Fibroblast of skin of left quadriceps (primary cell): ENCODE measurements around the gene RC3H1.
"Not testable (repeated sequence)": the region's sequence is repeated elsewhere in the genome, so short reads cannot be mapped to it uniquely, and the experiment has no call there.

Experiments used
- DNase-seq, 2 experiments: peaks; one replicate each; pipeline ENCODE4 v3.0.0-alpha.2; 2013; ENCODE audit warnings: low read depth in 2 of 2

RC3H1 gene

GRCh38 chr1:173946380-173946921 lies 75.7 kb downstream of the RC3H1 start:
- no peak for DNase-seq

GRCh38 chr1:173937062-173937461 lies 85.1 kb downstream of the RC3H1 start:
- DNase-seq: no peak

GRCh38 chr1:173934440-173934839 lies 87.7 kb downstream of the RC3H1 start:
- no peak for DNase-seq

GRCh38 chr1:173930541-173930940 lies 91.6 kb downstream of the RC3H1 start:
- not testable (repeated sequence) for DNase-seq

GRCh38 chr1:173925306-173926242 lies 96.6 kb downstream of the RC3H1 start:
- no peak for DNase-seq

GRCh38 chr1:173920861-173921260 lies 101.3 kb downstream of the RC3H1 start:
- DNase-seq: no peak

- DNase-seq: no peak
Observed at GRCh38 chr1:173917635-173918493, 104.3 kb downstream of the RC3H1 start.

- DNase-seq: no peak
Observed at GRCh38 chr1:173917149-173917548, 105.0 kb downstream of the RC3H1 start, which contains the start of gene SERPINC1. Gene SERPINC1 (minus strand): TSS chr1:173917327. CDS start chr1:173917259, 68 bp downstream.

GRCh38 chr1:173916667-173917066 lies 105.5 kb downstream of the RC3H1 start:
- no peak for DNase-seq

GRCh38 chr1:173915596-173915995 lies 106.6 kb downstream of the RC3H1 start:
- no peak for DNase-seq

GRCh38 chr1:173914366-173914871 lies 107.7 kb downstream of the RC3H1 start:
- DNase-seq: no peak

GRCh38 chr1:173913111-173913510 lies 109.0 kb downstream of the RC3H1 start:
- DNase-seq: no peak

- DNase-seq: no peak
Observed at GRCh38 chr1:173903827-173904531, 118.2 kb downstream of the RC3H1 start.

GRCh38 chr1:173900992-173901391 lies 121.2 kb downstream of the RC3H1 start:
- no peak for DNase-seq

GRCh38 chr1:173900427-173900826 lies 121.7 kb downstream of the RC3H1 start:
- no peak for DNase-seq

GRCh38 chr1:173894189-173894588 lies 128.0 kb downstream of the RC3H1 start:
- DNase-seq: no peak

- DNase-seq: no peak
Observed at GRCh38 chr1:173893611-173894010, 128.5 kb downstream of the RC3H1 start.

- no peak for DNase-seq
Observed at GRCh38 chr1:173889885-173890284, 132.3 kb downstream of the RC3H1 start.

GRCh38 chr1:173888749-173889148 lies 133.4 kb downstream of the RC3H1 start:
- no peak for DNase-seq

- DNase-seq: no peak
Observed at GRCh38 chr1:173887627-173888026, 134.5 kb downstream of the RC3H1 start.
